ENCODE data around the gene HYAL4. TPM values are rescaled to one million over a fixed set of nuclear protein-coding genes. Genes with fewer than 3 reads are reported as not detected.
"Not testable (repeated sequence)": the region's sequence is repeated elsewhere in the genome, so short reads cannot be mapped to it uniquely, and the experiment has no call there.

Gene HYAL4
- total RNA-seq, 2 donors from 2014 or later = 0.48 to 1.8 TPM

- DNase-seq (no peak), ATAC-seq (replicated peaks in 1 of 2) (no peak)
- H3K27me3 Mint-ChIP-seq (ENCODE audit: low read depth) = no peaks in the 10 kb centered on the region
- peaks cover 25% of the 10 kb centered on the region for H3K4me1 Mint-ChIP-seq (ENCODE audit: low read depth)
- no peaks in the 10 kb centered on the region for H3K36me3 Mint-ChIP-seq (ENCODE audit: insufficient read depth in 2 of 2)
- H3K27ac Mint-ChIP-seq = no peak overlapping the region
- no peaks in the 10 kb centered on the region for H3K9me3 Mint-ChIP-seq
- no peak overlapping the region for H3K4me3 Mint-ChIP-seq
Measured at GRCh38 chr7:123821320-123821719, 23.6 kb upstream of the HYAL4 start.

- Mint-ChIP-seq H3K27ac (peak overlapping the region; percentile 47), H3K4me3 (peak overlapping the region; percentile 62 to 74), H3K4me1 (ENCODE audit: low read depth) (peaks cover 25% of the 10 kb centered on the region), H3K27me3 (ENCODE audit: low read depth) (peaks cover 20% of the 10 kb centered on the region), H3K36me3 (ENCODE audit: insufficient read depth in 2 of 2) (no peaks in the 10 kb centered on the region), H3K9me3 (no peaks in the 10 kb centered on the region)
- DNase-seq = peak; percentile 69 to 75
- ATAC-seq (replicated peaks in 1 of 2) = peak; percentile 96 to 97
Measured at GRCh38 chr7:123823898-123824753, 20.8 kb upstream of the HYAL4 start.

GRCh38 chr7:123824754-123825067 lies 20.3 kb upstream of the HYAL4 start:
- Mint-ChIP-seq H3K9me3 (no peaks in the 10 kb centered on the region), H3K4me3 (peak overlapping the region; percentile 62 to 74), H3K27ac (no peak overlapping the region), H3K27me3 (ENCODE audit: low read depth) (peaks cover 20% of the 10 kb centered on the region), H3K36me3 (ENCODE audit: insufficient read depth in 2 of 2) (no peaks in the 10 kb centered on the region), H3K4me1 (ENCODE audit: low read depth) (peaks cover 25% of the 10 kb centered on the region)
- DNase-seq (no peak), ATAC-seq (replicated peaks in 1 of 2) (peak; percentile 35 to 41)

GRCh38 chr7:123828805-123829204 lies 16.2 kb upstream of the HYAL4 start:
- H3K27ac Mint-ChIP-seq = no peak overlapping the region
- no peaks in the 10 kb centered on the region for H3K9me3 Mint-ChIP-seq
- DNase-seq = no peak
- no peaks in the 10 kb centered on the region for H3K36me3 Mint-ChIP-seq (ENCODE audit: insufficient read depth in 2 of 2)
- ATAC-seq (replicated peaks in 1 of 2) = no peak
- no peak overlapping the region for H3K4me3 Mint-ChIP-seq
- H3K4me1 Mint-ChIP-seq (ENCODE audit: low read depth) = peaks cover 17% of the 10 kb centered on the region
- H3K27me3 Mint-ChIP-seq (ENCODE audit: low read depth) = peaks cover 50% of the 10 kb centered on the region

- peaks cover 2% of the 10 kb centered on the region in 2 donors for H3K9me3 Mint-ChIP-seq
- H3K27ac Mint-ChIP-seq = no peak overlapping the region
- no peak overlapping the region for H3K4me3 Mint-ChIP-seq
- peaks cover 29% of the 10 kb centered on the region for H3K27me3 Mint-ChIP-seq (ENCODE audit: low read depth)
- DNase-seq = no peak
- no peak for ATAC-seq (replicated peaks in 1 of 2)
- no peaks in the 10 kb centered on the region for H3K4me1 Mint-ChIP-seq (ENCODE audit: low read depth)
- H3K36me3 Mint-ChIP-seq (ENCODE audit: insufficient read depth in 2 of 2) = peaks cover 0 to 6% of the 10 kb centered on the region in 2 donors
Measured at GRCh38 chr7:123836656-123837055, 8.3 kb upstream of the HYAL4 start.

GRCh38 chr7:123839106-123839505 lies 5.9 kb upstream of the HYAL4 start:
- not testable (repeated sequence) for H3K4me3 Mint-ChIP-seq

GRCh38 chr7:123844142-123844541 lies 827 bp upstream of the HYAL4 start:
- H3K4me1 Mint-ChIP-seq (ENCODE audit: low read depth); H3K4me3 Mint-ChIP-seq; H3K27ac Mint-ChIP-seq; ATAC-seq (replicated peaks in 1 of 2); H3K9me3 Mint-ChIP-seq; H3K36me3 Mint-ChIP-seq (ENCODE audit: insufficient read depth in 2 of 2); DNase-seq: not testable (repeated sequence)
- peaks cover 26% of the 10 kb centered on the region for H3K27me3 Mint-ChIP-seq (ENCODE audit: low read depth)

More at GRCh38 chr7:123839106-123839505, 5.9 kb upstream of the HYAL4 start:
- not testable (repeated sequence) for H3K9me3 Mint-ChIP-seq; DNase-seq; H3K27ac Mint-ChIP-seq; ATAC-seq (replicated peaks in 1 of 2); H3K36me3 Mint-ChIP-seq (ENCODE audit: insufficient read depth in 2 of 2); H3K4me1 Mint-ChIP-seq (ENCODE audit: low read depth)
- H3K27me3 Mint-ChIP-seq (ENCODE audit: low read depth) = peaks cover 38% of the 10 kb centered on the region

- no peaks in the 10 kb centered on the region for H3K4me1 Mint-ChIP-seq (ENCODE audit: low read depth)
- H3K4me3 Mint-ChIP-seq = no peak overlapping the region
- H3K9me3 Mint-ChIP-seq = no peaks in the 10 kb centered on the region
- H3K27ac Mint-ChIP-seq = no peak overlapping the region
- peaks cover 2 to 3% of the 10 kb centered on the region in 2 donors for H3K36me3 Mint-ChIP-seq (ENCODE audit: insufficient read depth in 2 of 2)
- ATAC-seq (replicated peaks in 1 of 2) (no peak), DNase-seq (no peak)
- peaks cover 26% of the 10 kb centered on the region for H3K27me3 Mint-ChIP-seq (ENCODE audit: low read depth)
Measured at GRCh38 chr7:123845823-123846216, 851 bp downstream of the HYAL4 start.

GRCh38 chr7:123846217-123846891 lies 1.4 kb downstream of the HYAL4 start:
- Mint-ChIP-seq H3K4me3 (no peak overlapping the region), H3K27me3 (ENCODE audit: low read depth) (peaks cover 26% of the 10 kb centered on the region), H3K36me3 (ENCODE audit: insufficient read depth in 2 of 2) (peaks cover 0 to 2% of the 10 kb centered on the region in 2 donors), H3K9me3 (no peaks in the 10 kb centered on the region), H3K27ac (no peak overlapping the region), H3K4me1 (ENCODE audit: low read depth) (no peaks in the 10 kb centered on the region)
- DNase-seq (no peak), ATAC-seq (replicated peaks in 1 of 2) (no peak)

GRCh38 chr7:123847868-123848267 lies 2.9 kb downstream of the HYAL4 start:
- Mint-ChIP-seq H3K4me3 (no peak overlapping the region), H3K27me3 (ENCODE audit: low read depth) (peaks cover 13% of the 10 kb centered on the region), H3K9me3 (peaks cover 0 to 3% of the 10 kb centered on the region in 2 donors), H3K27ac (no peak overlapping the region), H3K36me3 (ENCODE audit: insufficient read depth in 2 of 2) (peaks cover 0 to 3% of the 10 kb centered on the region in 2 donors), H3K4me1 (ENCODE audit: low read depth) (no peaks in the 10 kb centered on the region)
- DNase-seq (no peak), ATAC-seq (replicated peaks in 1 of 2) (no peak)

- DNase-seq (no peak), ATAC-seq (replicated peaks in 1 of 2) (no peak)
- Mint-ChIP-seq H3K9me3 (peaks cover 1 to 8% of the 10 kb centered on the region in 2 donors), H3K27ac (no peak overlapping the region), H3K4me3 (no peak overlapping the region), H3K36me3 (ENCODE audit: insufficient read depth in 2 of 2) (peaks cover 0 to 4% of the 10 kb centered on the region in 2 donors), H3K27me3 (ENCODE audit: low read depth) (peaks cover 7% of the 10 kb centered on the region), H3K4me1 (ENCODE audit: low read depth) (no peaks in the 10 kb centered on the region)
Measured at GRCh38 chr7:123849855-123850254, 4.9 kb downstream of the HYAL4 start.

- not testable (repeated sequence) for H3K27ac Mint-ChIP-seq; H3K4me1 Mint-ChIP-seq (ENCODE audit: low read depth); H3K4me3 Mint-ChIP-seq; H3K36me3 Mint-ChIP-seq (ENCODE audit: insufficient read depth in 2 of 2); ATAC-seq (replicated peaks in 1 of 2); DNase-seq
- peaks cover 15% of the 10 kb centered on the region for H3K27me3 Mint-ChIP-seq (ENCODE audit: low read depth)
- peaks cover 4 to 12% of the 10 kb centered on the region in 2 donors for H3K9me3 Mint-ChIP-seq
Measured at GRCh38 chr7:123851404-123851803, 6.4 kb downstream of the HYAL4 start.

GRCh38 chr7:123854291-123854690 lies 9.3 kb downstream of the HYAL4 start:
- H3K27ac Mint-ChIP-seq; ATAC-seq (replicated peaks in 1 of 2); H3K4me1 Mint-ChIP-seq (ENCODE audit: low read depth); DNase-seq; H3K4me3 Mint-ChIP-seq; H3K36me3 Mint-ChIP-seq (ENCODE audit: insufficient read depth in 2 of 2): not testable (repeated sequence)
- peaks cover 22% of the 10 kb centered on the region for H3K27me3 Mint-ChIP-seq (ENCODE audit: low read depth)
- peaks cover 4 to 12% of the 10 kb centered on the region in 2 donors for H3K9me3 Mint-ChIP-seq
